ENCODE measurements around the gene GFAP. TPM values are rescaled to one million over a fixed set of nuclear protein-coding genes. Genes with fewer than 3 reads are reported as not detected.

Gene GFAP
- total and polyA plus RNA-seq, 2 experiments from 2014 or later = 0.10 TPM; not detected in 1

- H3K36me3 ChIP-seq (replicated peaks; ENCODE audit: insufficient read depth, low read depth) = no peaks in the 10 kb centered on the region
- H3K9me3 ChIP-seq (ENCODE audit: low read depth) = no peaks in the 10 kb centered on the region
- no peak overlapping the region for H3K27ac ChIP-seq
- H3K9me2 ChIP-seq (replicated peaks; ENCODE audit: insufficient read depth) = no peaks in the 10 kb centered on the region
- DNase-seq (ENCODE audit: low spot score) = no peak
- H4K20me1 ChIP-seq (ENCODE audit: insufficient read depth, poor library complexity, severe bottlenecking) = no peaks in the 10 kb centered on the region
- no peaks in the 10 kb centered on the region for H3K79me2 ChIP-seq
- no peak overlapping the region for H2AFZ ChIP-seq
- no peak overlapping the region for H3K4me2 ChIP-seq
- TF ChIP-seq EZH2 (IDR thresholded peaks at IDR 0.05; ENCODE audit: borderline replicate concordance) (no peak), CTCF (IDR thresholded peaks at IDR 0.05; ENCODE audit: poor library complexity) (no peak), EZH2phosphoT487 (IDR thresholded peaks at IDR 0.05; ENCODE audit: low read depth, severe bottlenecking, unreplicated experiment) (no peak)
- H3K4me3 ChIP-seq = no peak overlapping the region
- H3K27me3 ChIP-seq = no peaks in the 10 kb centered on the region
- no peaks in the 10 kb centered on the region for H3K4me1 ChIP-seq (ENCODE audit: insufficient read depth)
- 98% methylated on average over 13 of the region's 15 CpGs for WGBS (ENCODE audit: low lambda C conversion rate, missing lambda C conversion rate)
Measured at GRCh38 chr17:44928136-44928535, 12.8 kb upstream of the GFAP start.

- Histone ChIP-seq H3K4me2 (no peak overlapping the region), H3K27ac (no peak overlapping the region), H3K9me3 (ENCODE audit: low read depth) (no peaks in the 10 kb centered on the region), H3K9me2 (replicated peaks; ENCODE audit: insufficient read depth) (no peaks in the 10 kb centered on the region), H3K36me3 (replicated peaks; ENCODE audit: insufficient read depth, low read depth) (no peaks in the 10 kb centered on the region), H3K27me3 (no peaks in the 10 kb centered on the region), H3K4me3 (no peak overlapping the region), H2AFZ (no peak overlapping the region), H3K79me2 (no peaks in the 10 kb centered on the region), H4K20me1 (ENCODE audit: insufficient read depth, poor library complexity, severe bottlenecking) (no peaks in the 10 kb centered on the region), H3K4me1 (ENCODE audit: insufficient read depth) (no peaks in the 10 kb centered on the region)
- TF ChIP-seq CTCF (IDR thresholded peaks at IDR 0.05; ENCODE audit: poor library complexity) = no peak
- TF ChIP-seq EZH2 (IDR thresholded peaks at IDR 0.05; ENCODE audit: borderline replicate concordance) = no peak
- no peak for TF ChIP-seq EZH2phosphoT487 (IDR thresholded peaks at IDR 0.05; ENCODE audit: low read depth, severe bottlenecking, unreplicated experiment)
- 98% methylated on average over 3 of the region's 3 CpGs for WGBS (ENCODE audit: low lambda C conversion rate, missing lambda C conversion rate)
- no peak for DNase-seq (ENCODE audit: low spot score)
Measured at GRCh38 chr17:44927696-44928095, 12.4 kb upstream of the GFAP start.

- Histone ChIP-seq H2AFZ (no peak overlapping the region), H3K79me2 (no peaks in the 10 kb centered on the region), H3K4me3 (no peak overlapping the region), H3K27ac (no peak overlapping the region), H3K9me2 (replicated peaks; ENCODE audit: insufficient read depth) (no peaks in the 10 kb centered on the region), H3K4me2 (no peak overlapping the region), H3K36me3 (replicated peaks; ENCODE audit: insufficient read depth, low read depth) (no peaks in the 10 kb centered on the region), H3K4me1 (ENCODE audit: insufficient read depth) (no peaks in the 10 kb centered on the region), H3K9me3 (ENCODE audit: low read depth) (no peaks in the 10 kb centered on the region), H3K27me3 (no peaks in the 10 kb centered on the region), H4K20me1 (ENCODE audit: insufficient read depth, poor library complexity, severe bottlenecking) (no peaks in the 10 kb centered on the region)
- DNase-seq (ENCODE audit: low spot score) = no peak
- TF ChIP-seq CTCF (IDR thresholded peaks at IDR 0.05; ENCODE audit: poor library complexity) (no peak), EZH2phosphoT487 (IDR thresholded peaks at IDR 0.05; ENCODE audit: low read depth, severe bottlenecking, unreplicated experiment) (no peak), EZH2 (IDR thresholded peaks at IDR 0.05; ENCODE audit: borderline replicate concordance) (no peak)
- 92% methylated on average over 15 of the region's 15 CpGs for WGBS (ENCODE audit: low lambda C conversion rate, missing lambda C conversion rate)
Measured at GRCh38 chr17:44926821-44927525, 11.7 kb upstream of the GFAP start.
